Keratinocyte (primary cell): ENCODE data around the gene GNAI1.

Experiments
- EZH2 ChIP-seq: IDR thresholded peaks from one replicate; pipeline ENCODE4 v1.6.1; 2012; ENCODE audit warnings: inconsistent platforms, mild to moderate bottlenecking, low read length, moderate library complexity
- TF ChIP-seq, protein P1 (sequence below), 3 experiments: IDR thresholded peaks in 1 of 3; conservative IDR thresholded peaks in 1 of 3; optimal IDR thresholded peaks in 1 of 3; 2 replicates in 2 of 3; 3 replicates in 1 of 3; pipeline versions ENCODE3 to v1.5.1; 2011; ENCODE audit warnings: low read length in 3 of 3, mild to moderate bottlenecking in 3 of 3, moderate library complexity in 2 of 3, control low read depth in 1 of 3, inconsistent platforms in 1 of 3; ENCODE audit not compliant: insufficient read depth in 2 of 3; ENCODE audit errors: extremely low read depth in 1 of 3

DNA sequence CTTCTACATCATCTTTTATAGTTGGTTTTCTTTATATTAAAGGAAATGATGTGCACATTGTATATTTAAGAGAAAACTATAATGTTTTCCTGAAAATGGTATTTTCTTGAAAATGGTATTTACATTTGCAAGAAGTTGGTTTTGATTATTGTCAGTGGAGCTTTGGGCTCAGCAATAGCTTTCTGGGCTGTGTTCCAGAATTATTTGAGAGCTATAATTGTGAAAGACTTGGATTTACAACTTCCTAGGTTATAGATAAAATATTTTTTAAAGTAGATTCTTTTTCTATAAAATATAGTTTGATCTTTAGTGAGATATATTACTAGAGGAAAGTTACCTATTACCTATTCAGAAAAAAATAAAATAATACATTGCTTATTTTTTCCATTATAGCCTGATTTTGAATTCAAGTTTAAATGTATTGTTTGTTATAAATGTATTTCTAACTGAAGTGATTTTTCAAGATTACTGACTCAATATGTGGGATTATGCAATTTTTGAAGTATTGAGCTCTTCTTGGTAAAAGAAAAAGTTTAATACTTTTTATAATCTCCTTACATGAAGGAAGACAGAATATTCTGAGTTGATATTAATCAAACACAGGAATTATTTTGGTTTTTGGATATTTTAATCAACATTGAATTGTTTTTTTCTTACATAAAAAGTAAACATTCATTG is 20.2 kb downstream of the GNAI1 start:
- TF ChIP-seq, protein P1, sequence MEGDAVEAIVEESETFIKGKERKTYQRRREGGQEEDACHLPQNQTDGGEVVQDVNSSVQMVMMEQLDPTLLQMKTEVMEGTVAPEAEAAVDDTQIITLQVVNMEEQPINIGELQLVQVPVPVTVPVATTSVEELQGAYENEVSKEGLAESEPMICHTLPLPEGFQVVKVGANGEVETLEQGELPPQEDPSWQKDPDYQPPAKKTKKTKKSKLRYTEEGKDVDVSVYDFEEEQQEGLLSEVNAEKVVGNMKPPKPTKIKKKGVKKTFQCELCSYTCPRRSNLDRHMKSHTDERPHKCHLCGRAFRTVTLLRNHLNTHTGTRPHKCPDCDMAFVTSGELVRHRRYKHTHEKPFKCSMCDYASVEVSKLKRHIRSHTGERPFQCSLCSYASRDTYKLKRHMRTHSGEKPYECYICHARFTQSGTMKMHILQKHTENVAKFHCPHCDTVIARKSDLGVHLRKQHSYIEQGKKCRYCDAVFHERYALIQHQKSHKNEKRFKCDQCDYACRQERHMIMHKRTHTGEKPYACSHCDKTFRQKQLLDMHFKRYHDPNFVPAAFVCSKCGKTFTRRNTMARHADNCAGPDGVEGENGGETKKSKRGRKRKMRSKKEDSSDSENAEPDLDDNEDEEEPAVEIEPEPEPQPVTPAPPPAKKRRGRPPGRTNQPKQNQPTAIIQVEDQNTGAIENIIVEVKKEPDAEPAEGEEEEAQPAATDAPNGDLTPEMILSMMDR (optimal IDR thresholded peaks at IDR 0.05 in 1 of 3, IDR thresholded peaks at IDR 0.05 in 1 of 3, conservative IDR thresholded peaks at IDR 0.05 in 1 of 3; ENCODE audit: extremely low read depth in 1 of 3, insufficient read depth in 2 of 3, low read length in 3 of 3), result no peak
- TF ChIP-seq EZH2, result no peak
